Astrocyte (in vitro differentiated cells and primary cell): Measurements from ENCODE around the gene MIEF1. TPM values are rescaled to one million over a fixed set of nuclear protein-coding genes. Genes with fewer than 3 reads are reported as not detected.

Experiments used
- DNase-seq: peaks from one replicate; pipeline ENCODE4 v3.0.0-alpha.2; 2010; ENCODE audit warnings: low read depth
- FAIRE-seq: peaks from 2 replicates; lab custom pipeline; 2011; peaks lifted over from hg19 to GRCh38; lab: Jason Lieb, UNC
- H2AFZ ChIP-seq: 2 replicates; pipeline ENCODE4 v1.6.0; 2012; ENCODE audit warnings: low read depth, low read length, inconsistent platforms
- H3K27ac ChIP-seq: 2 replicates; pipeline ENCODE4 v1.5.1; 2011; ENCODE audit warnings: low read depth, low read length, inconsistent platforms
- H3K27me3 ChIP-seq: 2 replicates; pipeline ENCODE4 v1.6.0; 2011; ENCODE audit warnings: low read length, inconsistent platforms; ENCODE audit not compliant: insufficient read depth
- H3K36me3 ChIP-seq: 2 replicates; pipeline ENCODE4 v1.5.1; 2011; ENCODE audit warnings: low read length, inconsistent platforms; ENCODE audit not compliant: insufficient read depth
- H3K4me1 ChIP-seq: 2 replicates; pipeline ENCODE4 v1.5.1; 2011; ENCODE audit warnings: low read length, inconsistent platforms; ENCODE audit not compliant: insufficient read depth
- H3K4me2 ChIP-seq: 2 replicates; pipeline ENCODE4 v1.6.0; 2012; ENCODE audit warnings: low read length, inconsistent platforms
- H3K4me3 ChIP-seq: 2 replicates; pipeline ENCODE4 v1.5.1; 2011; ENCODE audit warnings: low read depth, mild to moderate bottlenecking, low read length, inconsistent platforms; ENCODE audit not compliant: insufficient read depth
- H3K79me2 ChIP-seq: 2 replicates; pipeline ENCODE4 v1.6.0; 2012; ENCODE audit warnings: mild to moderate bottlenecking, low read length, inconsistent platforms; ENCODE audit not compliant: insufficient read depth
- H3K9ac ChIP-seq: 2 replicates; pipeline ENCODE4 v1.6.0; 2012; ENCODE audit warnings: mild to moderate bottlenecking, low read length, inconsistent platforms
- H3K9me3 ChIP-seq: 2 replicates; pipeline ENCODE4 v1.5.1; 2012; ENCODE audit warnings: low read depth, mild to moderate bottlenecking, low read length, inconsistent platforms; ENCODE audit not compliant: insufficient read depth
- H4K20me1 ChIP-seq: 2 replicates; pipeline ENCODE4 v1.6.0; 2012; ENCODE audit warnings: low read length, inconsistent platforms; ENCODE audit not compliant: insufficient read depth
- H3K27ac Mint-ChIP-seq: one replicate; pipeline ENCODE4 v1.8.0; 2021; ENCODE audit warnings: mild to moderate bottlenecking, mixed read lengths; ENCODE audit not compliant: unreplicated experiment
- H3K27me3 Mint-ChIP-seq: one replicate; pipeline ENCODE4 v1.8.0; 2021; ENCODE audit warnings: low read depth, mixed read lengths; ENCODE audit not compliant: unreplicated experiment
- H3K36me3 Mint-ChIP-seq: one replicate; pipeline ENCODE4 v1.8.0; 2021; ENCODE audit warnings: low read depth, mixed read lengths; ENCODE audit not compliant: unreplicated experiment
- H3K4me1 Mint-ChIP-seq: one replicate; pipeline ENCODE4 v1.8.0; 2021; ENCODE audit warnings: low read depth, mixed read lengths; ENCODE audit not compliant: unreplicated experiment
- H3K4me3 Mint-ChIP-seq: one replicate; pipeline ENCODE4 v1.8.0; 2021; ENCODE audit warnings: mild to moderate bottlenecking, moderate library complexity, mixed read lengths; ENCODE audit not compliant: unreplicated experiment
- H3K9me3 Mint-ChIP-seq: one replicate; pipeline ENCODE4 v1.8.0; 2021; ENCODE audit warnings: mild to moderate bottlenecking, mixed read lengths; ENCODE audit not compliant: unreplicated experiment
- CTCF ChIP-seq: IDR thresholded peaks from 2 replicates; pipeline ENCODE4 v1.5.1; 2011; ENCODE audit warnings: low read depth, mild to moderate bottlenecking, inconsistent platforms, low read length, moderate library complexity; ENCODE audit not compliant: insufficient read depth
- EZH2 ChIP-seq: IDR thresholded peaks from 2 replicates; pipeline ENCODE4 v1.6.1; 2012; ENCODE audit warnings: mild to moderate bottlenecking, low read length, inconsistent platforms; ENCODE audit not compliant: insufficient read depth
- total RNA-seq: library from RNA; stranded (reverse); gene quantifications from 2 replicates; pipeline ENCODE4 v1.2.1, GENCODE V29; 2021

Gene MIEF1
- total RNA-seq, 1 donor from 2014 or later: 35.6 TPM

GRCh38 chr22:39513791-39514190 lies 11.7 kb downstream of the MIEF1 start:
- Histone ChIP-seq H3K9me3 (no peaks in the 10 kb centered on the region), H3K4me1 (peaks cover 12% of the 10 kb centered on the region), H3K36me3 (peaks cover 23% of the 10 kb centered on the region), H3K4me3 (no peak overlapping the region), H3K27me3 (no peaks in the 10 kb centered on the region), H2AFZ (no peak overlapping the region), H3K4me2 (no peak overlapping the region), H3K9ac (no peak overlapping the region), H3K27ac (no peak overlapping the region), H3K79me2 (peaks cover 69% of the 10 kb centered on the region), H4K20me1 (peaks cover 50% of the 10 kb centered on the region)
- FAIRE-seq (no peak), DNase-seq (no peak)
- Mint-ChIP-seq H3K9me3 (no peaks in the 10 kb centered on the region), H3K27me3 (no peaks in the 10 kb centered on the region), H3K4me1 (peaks cover 3% of the 10 kb centered on the region), H3K4me3 (no peak overlapping the region), H3K27ac (no peak overlapping the region), H3K36me3 (peaks cover 19% of the 10 kb centered on the region)
- TF ChIP-seq EZH2 (no peak), CTCF (no peak)

GRCh38 chr22:39514373-39514973 lies 12.4 kb downstream of the MIEF1 start:
- Mint-ChIP-seq H3K36me3 (peaks cover 19% of the 10 kb centered on the region), H3K27ac (peak overlapping the region; percentile 43), H3K4me1 (peaks cover 6% of the 10 kb centered on the region), H3K4me3 (peak overlapping the region; percentile 21), H3K9me3 (no peaks in the 10 kb centered on the region), H3K27me3 (no peaks in the 10 kb centered on the region)
- Histone ChIP-seq H3K9me3 (no peaks in the 10 kb centered on the region), H3K4me1 (peaks cover 19% of the 10 kb centered on the region), H2AFZ (no peak overlapping the region), H3K9ac (no peak overlapping the region), H3K79me2 (peaks cover 69% of the 10 kb centered on the region), H3K4me3 (no peak overlapping the region), H3K36me3 (peaks cover 23% of the 10 kb centered on the region), H3K27me3 (no peaks in the 10 kb centered on the region), H4K20me1 (peaks cover 46% of the 10 kb centered on the region), H3K4me2 (no peak overlapping the region), H3K27ac (no peak overlapping the region)
- TF ChIP-seq CTCF (peak; percentile 78), EZH2 (no peak)
- FAIRE-seq: no peak
- DNase-seq: no peak

- Histone ChIP-seq H3K79me2 (peaks cover 61% of the 10 kb centered on the region), H2AFZ (no peak overlapping the region), H3K9ac (peak overlapping the region; percentile 16), H3K27ac (no peak overlapping the region), H3K9me3 (no peaks in the 10 kb centered on the region), H4K20me1 (peaks cover 38% of the 10 kb centered on the region), H3K4me1 (peaks cover 19% of the 10 kb centered on the region), H3K27me3 (no peaks in the 10 kb centered on the region), H3K4me3 (no peak overlapping the region), H3K4me2 (peak overlapping the region; percentile 14), H3K36me3 (peaks cover 23% of the 10 kb centered on the region)
- peaks cover 18% of the 10 kb centered on the region for H3K36me3 Mint-ChIP-seq
- no peak for DNase-seq
- no peaks in the 10 kb centered on the region for H3K27me3 Mint-ChIP-seq
- no peak for TF ChIP-seq EZH2
- no peak for TF ChIP-seq CTCF
- H3K27ac Mint-ChIP-seq: no peak overlapping the region
- H3K4me3 Mint-ChIP-seq: no peak overlapping the region
- no peaks in the 10 kb centered on the region for H3K9me3 Mint-ChIP-seq
- peaks cover 6% of the 10 kb centered on the region for H3K4me1 Mint-ChIP-seq
- FAIRE-seq: peak; percentile 55
Measured at GRCh38 chr22:39515266-39516050, 13.4 kb downstream of the MIEF1 start.
